HG03064 (cell line): ENCODE results near the gene VILL.
"Not testable (repeated sequence)": the region's sequence is repeated elsewhere in the genome, so short reads cannot be mapped to it uniquely, and the experiment has no call there.

Experiments
- ATAC-seq: cut with Tn5 transposase; IDR thresholded peaks from one replicate; pipeline ENCODE4 v1.9.1; 2021; ENCODE audit warnings: low read depth; ENCODE audit not compliant: unreplicated experiment

VILL gene

GRCh38 chr3:37985637-37986320 is 4.8 kb upstream of the VILL start:
- ATAC-seq = no peak

DNA sequence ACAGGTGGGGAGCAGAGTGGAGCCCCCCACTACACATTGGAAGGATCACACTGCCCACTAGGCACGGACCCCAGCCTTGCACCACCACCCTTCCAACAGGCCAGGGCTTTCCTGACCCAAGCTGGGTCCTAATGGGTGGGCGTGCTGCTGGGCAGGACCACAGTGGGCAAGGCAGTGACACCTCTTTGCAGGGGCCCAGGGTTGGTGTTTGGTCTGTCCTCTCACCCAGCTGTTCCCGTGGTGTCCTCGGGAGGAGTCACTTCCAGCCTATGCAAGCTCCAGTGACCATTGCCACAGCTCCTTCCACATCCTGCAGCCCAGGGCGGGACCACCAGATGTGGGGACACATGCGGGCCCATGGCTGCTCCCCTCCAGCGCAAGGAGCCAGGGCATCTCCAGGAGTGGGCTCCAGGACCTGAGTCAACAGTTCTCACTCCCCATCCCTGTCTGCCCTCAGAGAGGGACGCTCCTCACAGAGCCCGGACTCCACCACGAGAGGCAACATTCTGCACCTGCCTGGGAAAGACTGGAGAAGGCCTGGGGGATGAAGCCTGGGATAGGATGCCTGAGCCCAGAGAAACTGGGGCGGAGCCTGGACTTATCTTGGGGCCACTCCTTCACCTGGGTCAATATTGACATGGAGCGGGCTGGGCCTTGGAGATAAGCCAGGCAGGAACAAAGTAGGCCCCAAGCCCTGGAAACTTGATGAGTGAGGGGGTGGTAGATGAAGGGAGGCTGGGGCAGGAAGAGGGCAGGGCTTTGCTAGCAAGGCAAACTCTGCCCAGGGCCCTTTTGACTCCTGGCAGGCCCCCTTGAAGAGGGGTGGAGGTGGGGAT is 3.9 kb upstream of the VILL start:
- ATAC-seq = no peak

DNA sequence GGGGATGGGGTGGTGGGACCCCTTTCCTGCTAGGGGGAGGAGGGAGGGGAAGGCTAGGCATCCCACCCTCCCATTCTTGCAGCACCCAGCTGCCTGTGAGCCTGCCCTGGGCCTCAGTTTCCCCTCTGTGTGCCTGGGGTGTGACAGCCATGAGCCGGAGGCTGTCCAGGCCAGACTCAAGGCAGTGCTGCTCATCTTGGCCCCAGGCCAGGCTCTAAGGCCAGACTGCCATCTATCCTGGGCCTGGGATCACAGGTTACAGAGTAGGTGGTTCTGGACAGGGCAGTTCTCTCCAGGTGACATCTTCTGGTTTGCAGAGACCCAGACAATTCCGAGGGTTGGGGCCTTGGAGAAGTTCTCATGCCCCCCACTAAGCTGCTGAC is 3.3 kb upstream of the VILL start:
- ATAC-seq = no peak

DNA sequence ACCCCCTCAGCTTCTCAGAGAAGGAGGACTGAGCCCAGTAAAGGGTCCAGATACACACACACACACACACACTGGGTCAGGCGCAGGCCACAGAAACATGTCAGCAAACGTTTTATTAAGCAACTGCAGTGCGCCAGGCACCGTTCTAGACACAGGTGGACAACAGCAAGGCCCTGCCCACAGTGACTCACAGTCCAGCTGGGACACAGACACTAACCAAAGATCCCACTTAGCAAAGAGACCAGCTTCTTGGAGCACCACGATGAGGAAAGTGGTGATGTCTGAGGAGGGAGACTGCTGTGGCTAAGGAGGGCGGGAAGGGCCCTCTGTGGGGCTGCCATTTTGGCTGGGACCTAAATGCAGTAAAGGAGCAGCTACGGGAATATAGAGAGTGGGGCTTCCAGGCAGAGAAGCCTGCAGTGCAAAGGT is 2.8 kb upstream of the VILL start:
- ATAC-seq = no peak

DNA sequence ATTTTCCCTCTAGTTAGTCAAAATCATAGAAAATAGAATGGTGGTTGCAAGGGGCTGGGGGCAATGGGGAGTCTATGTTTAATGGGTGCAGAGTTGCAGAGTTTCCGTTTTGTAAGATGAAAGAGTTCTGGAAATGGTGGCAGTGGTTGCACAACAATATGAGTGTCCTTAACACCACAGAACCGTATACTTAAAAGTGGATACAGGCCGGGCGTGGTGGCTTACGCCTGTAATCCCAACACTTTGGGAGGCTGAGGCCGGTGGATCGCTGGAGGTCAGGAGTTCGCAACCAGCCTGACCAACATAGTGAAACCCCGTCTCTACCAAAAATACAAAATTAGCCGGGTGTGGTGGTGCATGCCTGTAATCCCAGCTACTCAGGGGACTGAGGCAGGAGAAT is 2.2 kb upstream of the VILL start:
- not testable (repeated sequence) for ATAC-seq

DNA sequence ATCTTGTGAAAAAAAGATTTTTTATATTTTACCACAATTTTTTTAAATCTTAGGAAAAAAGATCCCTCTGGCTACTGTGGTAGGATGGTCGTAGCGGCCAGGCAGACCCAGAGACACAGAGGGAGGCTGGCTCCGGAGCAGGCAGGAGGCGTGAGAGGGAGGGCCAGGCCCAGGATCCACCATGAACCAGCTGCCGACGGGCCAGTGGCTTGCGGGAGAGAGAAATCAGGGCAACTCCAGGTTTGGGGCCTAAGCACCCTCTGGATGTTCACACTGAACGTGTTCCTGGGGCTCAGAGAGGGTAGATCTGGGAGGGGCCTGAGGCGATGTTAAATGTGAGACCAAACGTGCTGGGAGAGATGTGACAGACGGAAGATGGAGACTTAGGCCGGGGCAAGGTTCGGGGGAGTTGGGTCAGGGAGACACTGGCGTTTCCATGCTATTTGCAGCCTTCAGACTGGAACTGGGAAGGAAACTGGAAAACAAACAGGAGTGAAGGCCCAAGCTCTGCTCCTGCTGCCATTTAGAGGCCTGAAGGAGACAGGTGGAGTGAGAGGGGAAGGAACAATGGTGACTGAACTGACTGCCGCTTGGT is 1.6 kb upstream of the VILL start:
- no peak for ATAC-seq

GRCh38 chr3:37989821-37990480 is 635 bp upstream of the VILL start:
- ATAC-seq = no peak

- ATAC-seq = no peak
These were observed 523 bp downstream of the VILL start for GRCh38 chr3:37991109-37991508.

DNA sequence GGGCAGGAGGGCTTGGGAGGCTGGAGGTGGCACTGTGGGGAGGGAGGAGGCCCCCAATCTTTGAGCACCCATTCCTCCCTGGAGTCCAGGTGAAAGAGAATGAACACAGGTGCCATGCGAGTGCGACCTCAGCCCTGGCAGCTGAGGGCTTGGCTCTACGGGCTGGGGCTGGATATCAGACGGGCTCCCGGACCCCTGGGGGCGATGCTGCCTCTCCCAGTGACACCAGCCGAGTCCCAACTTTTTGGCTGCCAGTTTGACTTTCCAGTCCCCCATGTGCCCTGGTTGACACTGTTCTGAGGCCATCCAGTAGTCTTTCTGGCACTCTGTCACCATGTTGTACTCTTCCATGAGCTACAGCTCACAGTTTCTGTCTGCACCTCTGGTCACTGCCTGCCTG is 1.2 kb downstream of the VILL start:
- ATAC-seq = no peak

DNA sequence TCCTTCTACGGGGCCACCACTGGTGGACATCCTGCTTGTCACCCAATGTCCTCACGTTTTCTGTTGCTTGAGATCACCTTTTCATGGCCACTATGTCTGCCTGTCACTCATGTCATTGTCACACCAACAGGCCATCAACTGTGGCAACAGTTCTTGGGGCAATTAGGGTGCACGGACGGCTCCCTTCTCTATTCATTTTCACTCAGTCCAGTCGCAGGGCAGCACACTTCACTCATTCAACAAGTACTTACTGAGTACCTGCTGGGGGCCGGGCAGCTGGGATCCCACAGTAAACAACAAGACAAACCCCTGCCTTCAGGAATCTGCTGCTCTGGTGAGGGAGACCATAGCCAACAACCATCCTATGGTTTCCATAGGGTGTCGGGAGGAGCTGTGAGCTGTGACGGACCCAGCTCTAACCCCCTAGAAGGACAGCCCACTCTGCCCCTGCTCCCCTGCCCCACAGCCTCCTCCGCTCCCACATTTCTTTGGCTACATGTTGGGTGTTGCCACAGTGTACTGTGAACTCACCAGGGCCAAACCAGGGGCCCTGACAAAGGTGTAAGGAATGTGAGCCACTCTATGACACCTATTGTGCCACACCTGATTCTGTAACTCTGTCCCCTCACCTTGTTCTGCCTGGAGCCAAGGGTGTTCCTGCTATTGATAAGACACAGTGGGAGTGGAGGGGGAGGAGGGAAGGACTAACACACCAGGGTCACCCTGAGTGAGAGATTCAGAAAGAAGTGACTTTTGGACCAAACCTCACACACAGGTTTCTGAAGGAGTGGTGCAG is 1.9 kb downstream of the VILL start:
- no peak for ATAC-seq

DNA sequence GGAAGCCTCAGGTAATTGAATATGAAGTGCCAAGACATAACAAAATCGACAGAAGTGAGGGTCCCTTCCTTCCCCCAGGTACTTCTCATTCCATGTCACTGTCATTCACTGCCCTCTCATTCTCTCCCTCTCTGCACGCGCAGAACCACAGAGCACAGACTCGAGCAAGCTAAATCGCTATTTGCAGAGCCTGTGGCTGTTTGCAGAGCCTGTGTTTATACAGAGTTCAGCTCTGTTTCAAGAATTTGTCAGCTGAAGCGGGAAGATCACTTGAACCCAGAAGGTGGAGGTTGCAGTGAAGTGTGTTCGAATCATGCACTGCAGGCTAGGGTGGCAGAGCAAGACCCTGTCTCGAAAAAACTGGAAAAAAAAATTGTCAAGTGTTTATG is 2.5 kb downstream of the VILL start:
- no peak for ATAC-seq

- no peak for ATAC-seq
These were observed 2.9 kb downstream of the VILL start for GRCh38 chr3:37993460-37993819.

DNA sequence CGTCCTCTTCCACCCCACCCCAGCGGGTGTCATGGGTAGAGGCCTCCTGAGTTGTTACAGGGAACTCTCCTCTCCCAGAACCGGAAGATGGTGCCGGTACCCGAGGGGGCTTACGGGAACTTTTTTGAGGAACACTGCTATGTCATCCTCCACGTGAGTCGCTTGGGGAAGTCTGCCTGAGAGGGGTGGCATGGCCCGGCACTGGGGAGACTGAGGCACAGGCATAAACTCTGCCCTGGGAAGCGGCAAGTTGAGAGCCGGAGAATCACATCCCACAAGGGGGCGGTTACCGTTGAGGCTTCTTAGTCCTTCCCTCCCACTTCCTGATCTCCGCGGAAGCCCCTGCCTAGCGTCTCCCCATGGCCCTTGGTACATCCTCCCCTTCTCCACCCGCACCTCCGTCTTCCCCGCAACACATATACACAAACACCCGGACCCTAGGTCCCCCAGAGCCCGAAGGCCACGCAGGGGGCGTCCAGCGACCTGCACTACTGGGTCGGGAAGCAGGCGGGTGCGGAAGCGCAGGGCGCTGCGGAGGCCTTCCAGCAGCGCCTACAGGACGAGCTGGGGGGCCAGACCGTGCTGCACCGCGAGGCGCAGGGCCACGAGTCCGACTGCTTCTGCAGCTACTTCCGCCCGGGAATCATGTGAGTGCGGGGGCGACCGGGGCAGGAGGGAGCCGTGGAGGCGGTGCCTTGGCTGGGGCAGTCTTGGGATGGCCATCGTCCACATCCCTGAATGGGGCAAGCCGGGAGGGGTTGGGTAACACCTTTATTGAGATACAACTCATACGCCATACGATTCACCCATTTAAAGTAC is 3.4 kb downstream of the VILL start:
- ATAC-seq = peak; percentile 55

- ATAC-seq = no peak
These were observed 4.0 kb downstream of the VILL start for GRCh38 chr3:37994639-37994972.

DNA sequence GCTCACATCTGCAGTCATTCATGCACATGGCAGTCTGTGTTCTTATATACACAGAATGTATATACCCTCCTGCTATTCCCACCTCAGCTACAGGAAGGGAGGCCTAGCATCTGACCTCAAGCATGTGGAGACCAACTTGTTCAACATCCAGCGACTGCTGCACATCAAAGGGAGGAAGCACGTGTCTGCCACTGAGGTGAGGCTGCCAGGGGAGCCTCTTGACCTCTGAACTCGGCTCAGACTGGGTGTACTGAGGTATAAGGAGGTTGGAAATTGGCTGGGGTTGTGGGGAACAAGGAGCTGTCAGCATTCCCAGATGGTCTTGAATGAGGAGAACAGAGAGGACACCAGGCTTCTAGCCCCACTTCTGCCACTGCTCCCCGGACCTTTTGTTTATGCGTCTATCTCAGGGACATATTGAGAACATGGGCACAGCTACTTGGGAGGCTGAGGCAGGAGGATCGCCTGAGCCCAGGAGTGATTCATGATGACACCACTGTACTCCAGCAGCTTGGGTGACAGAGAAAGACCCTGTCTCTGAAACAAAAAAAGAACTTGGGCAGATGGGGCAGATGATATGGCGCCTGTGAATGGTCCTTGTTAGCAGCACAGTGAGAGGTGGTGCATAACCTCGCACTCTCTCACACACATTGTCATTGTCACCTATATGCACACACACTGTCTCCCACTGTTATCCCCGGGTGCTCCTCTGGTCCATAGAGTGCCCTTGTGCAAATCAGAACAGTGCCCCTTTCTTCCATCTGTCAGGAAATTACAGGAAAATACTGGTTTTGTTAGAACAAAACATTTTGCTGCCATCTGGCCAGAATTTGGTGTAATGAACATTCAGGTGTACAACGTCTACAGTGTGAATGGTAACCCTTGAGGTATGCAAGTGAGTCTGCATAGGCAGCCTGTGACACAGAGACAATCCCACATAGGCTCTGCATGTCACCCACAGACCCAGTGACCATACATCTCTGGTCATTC is 5.4 kb downstream of the VILL start:
- ATAC-seq = no peak

DNA sequence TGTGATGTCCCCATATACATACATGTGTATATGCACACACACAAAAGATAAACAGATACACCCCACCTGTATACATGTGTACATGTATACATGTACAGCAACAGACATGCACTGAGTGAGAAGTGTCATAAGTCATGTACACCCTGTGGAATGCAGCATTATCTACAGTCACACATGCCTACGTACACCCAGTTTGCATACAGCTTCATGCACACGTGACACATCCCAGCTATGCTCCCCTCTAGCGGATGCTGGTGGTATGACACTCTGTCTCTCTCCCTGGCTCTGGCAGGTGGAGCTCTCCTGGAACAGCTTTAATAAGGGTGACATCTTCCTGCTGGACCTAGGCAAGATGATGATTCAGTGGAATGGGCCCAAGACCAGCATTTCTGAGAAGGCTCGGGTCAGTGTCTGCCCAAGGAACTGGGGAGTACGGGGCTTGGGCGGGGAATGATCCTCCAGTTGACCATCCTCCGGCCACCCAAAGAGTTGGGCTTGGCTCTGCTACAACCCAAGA is 6.3 kb downstream of the VILL start:
- ATAC-seq = no peak

- no peak for ATAC-seq
These were observed 6.8 kb downstream of the VILL start for GRCh38 chr3:37997342-37997741.

- no peak for ATAC-seq
These were observed 7.3 kb downstream of the VILL start for GRCh38 chr3:37997791-37998370.
